Measurements from ENCODE around the gene PCNT.

Gene PCNT

GRCh38 chr21:46478910-46479309, 155.0 kb downstream of the PCNT start:
- no peaks in the 10 kb centered on the region for H3K4me1 ChIP-seq (ENCODE audit: control insufficient read depth, insufficient read depth, low read length)
- H3K9me3 ChIP-seq (ENCODE audit: control insufficient read depth, insufficient read depth, low read length) = no peaks in the 10 kb centered on the region
- H3K4me3 ChIP-seq (ENCODE audit: low read length) = no peak overlapping the region
- DNase-seq (ENCODE audit: low read depth, low spot score) = no peak
- no peak overlapping the region for H3K27ac ChIP-seq (ENCODE audit: low read length)
- no CpG with 5 or more reads among the region's 2 CpGs for WGBS (ENCODE audit: insufficient coverage, insufficient read length)
- no peaks in the 10 kb centered on the region for H3K36me3 ChIP-seq (ENCODE audit: control insufficient read depth, insufficient read depth, low read length)
- H3K27me3 ChIP-seq (ENCODE audit: control insufficient read depth, insufficient read depth, low read length) = no peaks in the 10 kb centered on the region

GRCh38 chr21:46480466-46480865, 156.5 kb downstream of the PCNT start:
- WGBS (ENCODE audit: insufficient coverage, insufficient read length) = no CpG with 5 or more reads among the region's 5 CpGs
- Histone ChIP-seq H3K4me3 (ENCODE audit: low read length) (no peak overlapping the region), H3K27ac (ENCODE audit: low read length) (no peak overlapping the region), H3K27me3 (ENCODE audit: control insufficient read depth, insufficient read depth, low read length) (no peaks in the 10 kb centered on the region), H3K36me3 (ENCODE audit: control insufficient read depth, insufficient read depth, low read length) (no peaks in the 10 kb centered on the region), H3K4me1 (ENCODE audit: control insufficient read depth, insufficient read depth, low read length) (no peaks in the 10 kb centered on the region), H3K9me3 (ENCODE audit: control insufficient read depth, insufficient read depth, low read length) (no peaks in the 10 kb centered on the region)
- DNase-seq (ENCODE audit: low read depth, low spot score) = no peak

GRCh38 chr21:46482225-46482845, 158.4 kb downstream of the PCNT start:
- DNase-seq (ENCODE audit: low read depth, low spot score) = no peak
- Histone ChIP-seq H3K4me3 (ENCODE audit: low read length) (no peak overlapping the region), H3K36me3 (ENCODE audit: control insufficient read depth, insufficient read depth, low read length) (no peaks in the 10 kb centered on the region; the same call in 1 of the 2 replicates), H3K9me3 (ENCODE audit: control insufficient read depth, insufficient read depth, low read length) (no peaks in the 10 kb centered on the region), H3K27me3 (ENCODE audit: control insufficient read depth, insufficient read depth, low read length) (no peaks in the 10 kb centered on the region), H3K27ac (ENCODE audit: low read length) (no peak overlapping the region), H3K4me1 (ENCODE audit: control insufficient read depth, insufficient read depth, low read length) (no peaks in the 10 kb centered on the region)
- WGBS (ENCODE audit: insufficient coverage, insufficient read length) = no CpG with 5 or more reads among the region's 6 CpGs

GRCh38 chr21:46482846-46483231, 158.9 kb downstream of the PCNT start:
- DNase-seq (ENCODE audit: low read depth, low spot score) = no peak
- no peaks in the 10 kb centered on the region for H3K4me1 ChIP-seq (ENCODE audit: control insufficient read depth, insufficient read depth, low read length)
- no peak overlapping the region for H3K4me3 ChIP-seq (ENCODE audit: low read length)
- no CpG with 5 or more reads among the region's 2 CpGs for WGBS (ENCODE audit: insufficient coverage, insufficient read length)
- no peaks in the 10 kb centered on the region for H3K27me3 ChIP-seq (ENCODE audit: control insufficient read depth, insufficient read depth, low read length)
- H3K36me3 ChIP-seq (ENCODE audit: control insufficient read depth, insufficient read depth, low read length) = no peaks in the 10 kb centered on the region; the same call in 1 of the 2 replicates
- no peaks in the 10 kb centered on the region for H3K9me3 ChIP-seq (ENCODE audit: control insufficient read depth, insufficient read depth, low read length)
- H3K27ac ChIP-seq (ENCODE audit: low read length) = no peak overlapping the region

- Histone ChIP-seq H3K9me3 (ENCODE audit: control insufficient read depth, insufficient read depth, low read length) (no peaks in the 10 kb centered on the region), H3K36me3 (ENCODE audit: control insufficient read depth, insufficient read depth, low read length) (no peaks in the 10 kb centered on the region; the same call in 1 of the 2 replicates)
- WGBS (ENCODE audit: insufficient coverage, insufficient read length) = no CpG with 5 or more reads among the region's 6 CpGs
Measured at GRCh38 chr21:46483300-46484295, 159.6 kb downstream of the PCNT start.

GRCh38 chr21:46486481-46487126, 162.6 kb downstream of the PCNT start:
- WGBS (ENCODE audit: insufficient coverage, insufficient read length) = no CpG with 5 or more reads among the region's 4 CpGs
- Histone ChIP-seq H3K4me3 (ENCODE audit: low read length) (no peak overlapping the region), H3K36me3 (ENCODE audit: control insufficient read depth, insufficient read depth, low read length) (no peaks in the 10 kb centered on the region; the same call in 1 of the 2 replicates), H3K4me1 (ENCODE audit: control insufficient read depth, insufficient read depth, low read length) (0 out of 2 replicates have a peak, but pooled peaks cover 1% of the 10 kb centered on the region), H3K27ac (ENCODE audit: low read length) (no peak overlapping the region), H3K27me3 (ENCODE audit: control insufficient read depth, insufficient read depth, low read length) (no peaks in the 10 kb centered on the region), H3K9me3 (ENCODE audit: control insufficient read depth, insufficient read depth, low read length) (no peaks in the 10 kb centered on the region)
- DNase-seq (ENCODE audit: low read depth, low spot score) = no peak

More at GRCh38 chr21:46483300-46484295, 159.6 kb downstream of the PCNT start:
- Histone ChIP-seq H3K27me3 (ENCODE audit: control insufficient read depth, insufficient read depth, low read length) (no peaks in the 10 kb centered on the region), H3K4me1 (ENCODE audit: control insufficient read depth, insufficient read depth, low read length) (no peaks in the 10 kb centered on the region), H3K27ac (ENCODE audit: low read length) (no peak overlapping the region), H3K4me3 (ENCODE audit: low read length) (no peak overlapping the region)
- no peak for DNase-seq (ENCODE audit: low read depth, low spot score)

- Histone ChIP-seq H3K4me1 (ENCODE audit: control insufficient read depth, insufficient read depth, low read length) (0 out of 2 replicates have a peak, but pooled peaks cover 1% of the 10 kb centered on the region), H3K4me3 (ENCODE audit: low read length) (no peak overlapping the region), H3K9me3 (ENCODE audit: control insufficient read depth, insufficient read depth, low read length) (no peaks in the 10 kb centered on the region), H3K36me3 (ENCODE audit: control insufficient read depth, insufficient read depth, low read length) (no peaks in the 10 kb centered on the region; the same call in 1 of the 2 replicates), H3K27ac (ENCODE audit: low read length) (no peak overlapping the region), H3K27me3 (ENCODE audit: control insufficient read depth, insufficient read depth, low read length) (no peaks in the 10 kb centered on the region)
- no peak for DNase-seq (ENCODE audit: low read depth, low spot score)
- WGBS (ENCODE audit: insufficient coverage, insufficient read length) = no CpG with 5 or more reads among the region's 6 CpGs
Measured at GRCh38 chr21:46489162-46489663, 165.3 kb downstream of the PCNT start.

GRCh38 chr21:46489800-46490199, 165.8 kb downstream of the PCNT start:
- H3K27ac ChIP-seq (ENCODE audit: low read length) = no peak overlapping the region
- no CpG with 5 or more reads among the region's 10 CpGs for WGBS (ENCODE audit: insufficient coverage, insufficient read length)
- no peak for DNase-seq (ENCODE audit: low read depth, low spot score)
- H3K27me3 ChIP-seq (ENCODE audit: control insufficient read depth, insufficient read depth, low read length) = no peaks in the 10 kb centered on the region
- no peak overlapping the region for H3K4me3 ChIP-seq (ENCODE audit: low read length)
- no peaks in the 10 kb centered on the region; the same call in 1 of the 2 replicates for H3K36me3 ChIP-seq (ENCODE audit: control insufficient read depth, insufficient read depth, low read length)
- no peaks in the 10 kb centered on the region for H3K9me3 ChIP-seq (ENCODE audit: control insufficient read depth, insufficient read depth, low read length)
- H3K4me1 ChIP-seq (ENCODE audit: control insufficient read depth, insufficient read depth, low read length) = 0 out of 2 replicates have a peak, but pooled peaks cover 1% of the 10 kb centered on the region

- H3K9me3 ChIP-seq (ENCODE audit: control insufficient read depth, insufficient read depth, low read length) = no peaks in the 10 kb centered on the region
Measured at GRCh38 chr21:46491553-46491952, 167.6 kb downstream of the PCNT start.

GRCh38 chr21:46492851-46493250, 168.9 kb downstream of the PCNT start:
- 0 out of 2 replicates have a peak, but pooled peaks cover 1% of the 10 kb centered on the region for H3K4me1 ChIP-seq (ENCODE audit: control insufficient read depth, insufficient read depth, low read length)
- no peaks in the 10 kb centered on the region for H3K27me3 ChIP-seq (ENCODE audit: control insufficient read depth, insufficient read depth, low read length)
- H3K9me3 ChIP-seq (ENCODE audit: control insufficient read depth, insufficient read depth, low read length) = no peaks in the 10 kb centered on the region
- WGBS (ENCODE audit: insufficient coverage, insufficient read length) = no CpG with 5 or more reads among the region's 5 CpGs
- DNase-seq (ENCODE audit: low read depth, low spot score) = no peak
- peaks cover 2% of the 10 kb centered on the region; the same call in 1 of the 2 replicates for H3K36me3 ChIP-seq (ENCODE audit: control insufficient read depth, insufficient read depth, low read length)
- H3K4me3 ChIP-seq (ENCODE audit: low read length) = no peak overlapping the region
- H3K27ac ChIP-seq (ENCODE audit: low read length) = no peak overlapping the region

More at GRCh38 chr21:46491553-46491952, 167.6 kb downstream of the PCNT start:
- no peak for DNase-seq (ENCODE audit: low read depth, low spot score)
- Histone ChIP-seq H3K27me3 (ENCODE audit: control insufficient read depth, insufficient read depth, low read length) (no peaks in the 10 kb centered on the region), H3K36me3 (ENCODE audit: control insufficient read depth, insufficient read depth, low read length) (no peaks in the 10 kb centered on the region), H3K4me1 (ENCODE audit: control insufficient read depth, insufficient read depth, low read length) (0 out of 2 replicates have a peak, but pooled peaks cover 1% of the 10 kb centered on the region), H3K27ac (ENCODE audit: low read length) (no peak overlapping the region), H3K4me3 (ENCODE audit: low read length) (no peak overlapping the region)
- WGBS (ENCODE audit: insufficient coverage, insufficient read length) = no CpG with 5 or more reads among the region's 3 CpGs

All from iPS DF 6.9 (cell line).